ENCODE measurements around the gene EIF4ENIF1.
"Not testable (repeated sequence)": the region's sequence is repeated elsewhere in the genome, so short reads cannot be mapped to it uniquely, and the experiment has no call there.

Gene EIF4ENIF1, protein sequence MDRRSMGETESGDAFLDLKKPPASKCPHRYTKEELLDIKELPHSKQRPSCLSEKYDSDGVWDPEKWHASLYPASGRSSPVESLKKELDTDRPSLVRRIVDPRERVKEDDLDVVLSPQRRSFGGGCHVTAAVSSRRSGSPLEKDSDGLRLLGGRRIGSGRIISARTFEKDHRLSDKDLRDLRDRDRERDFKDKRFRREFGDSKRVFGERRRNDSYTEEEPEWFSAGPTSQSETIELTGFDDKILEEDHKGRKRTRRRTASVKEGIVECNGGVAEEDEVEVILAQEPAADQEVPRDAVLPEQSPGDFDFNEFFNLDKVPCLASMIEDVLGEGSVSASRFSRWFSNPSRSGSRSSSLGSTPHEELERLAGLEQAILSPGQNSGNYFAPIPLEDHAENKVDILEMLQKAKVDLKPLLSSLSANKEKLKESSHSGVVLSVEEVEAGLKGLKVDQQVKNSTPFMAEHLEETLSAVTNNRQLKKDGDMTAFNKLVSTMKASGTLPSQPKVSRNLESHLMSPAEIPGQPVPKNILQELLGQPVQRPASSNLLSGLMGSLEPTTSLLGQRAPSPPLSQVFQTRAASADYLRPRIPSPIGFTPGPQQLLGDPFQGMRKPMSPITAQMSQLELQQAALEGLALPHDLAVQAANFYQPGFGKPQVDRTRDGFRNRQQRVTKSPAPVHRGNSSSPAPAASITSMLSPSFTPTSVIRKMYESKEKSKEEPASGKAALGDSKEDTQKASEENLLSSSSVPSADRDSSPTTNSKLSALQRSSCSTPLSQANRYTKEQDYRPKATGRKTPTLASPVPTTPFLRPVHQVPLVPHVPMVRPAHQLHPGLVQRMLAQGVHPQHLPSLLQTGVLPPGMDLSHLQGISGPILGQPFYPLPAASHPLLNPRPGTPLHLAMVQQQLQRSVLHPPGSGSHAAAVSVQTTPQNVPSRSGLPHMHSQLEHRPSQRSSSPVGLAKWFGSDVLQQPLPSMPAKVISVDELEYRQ

DNA sequence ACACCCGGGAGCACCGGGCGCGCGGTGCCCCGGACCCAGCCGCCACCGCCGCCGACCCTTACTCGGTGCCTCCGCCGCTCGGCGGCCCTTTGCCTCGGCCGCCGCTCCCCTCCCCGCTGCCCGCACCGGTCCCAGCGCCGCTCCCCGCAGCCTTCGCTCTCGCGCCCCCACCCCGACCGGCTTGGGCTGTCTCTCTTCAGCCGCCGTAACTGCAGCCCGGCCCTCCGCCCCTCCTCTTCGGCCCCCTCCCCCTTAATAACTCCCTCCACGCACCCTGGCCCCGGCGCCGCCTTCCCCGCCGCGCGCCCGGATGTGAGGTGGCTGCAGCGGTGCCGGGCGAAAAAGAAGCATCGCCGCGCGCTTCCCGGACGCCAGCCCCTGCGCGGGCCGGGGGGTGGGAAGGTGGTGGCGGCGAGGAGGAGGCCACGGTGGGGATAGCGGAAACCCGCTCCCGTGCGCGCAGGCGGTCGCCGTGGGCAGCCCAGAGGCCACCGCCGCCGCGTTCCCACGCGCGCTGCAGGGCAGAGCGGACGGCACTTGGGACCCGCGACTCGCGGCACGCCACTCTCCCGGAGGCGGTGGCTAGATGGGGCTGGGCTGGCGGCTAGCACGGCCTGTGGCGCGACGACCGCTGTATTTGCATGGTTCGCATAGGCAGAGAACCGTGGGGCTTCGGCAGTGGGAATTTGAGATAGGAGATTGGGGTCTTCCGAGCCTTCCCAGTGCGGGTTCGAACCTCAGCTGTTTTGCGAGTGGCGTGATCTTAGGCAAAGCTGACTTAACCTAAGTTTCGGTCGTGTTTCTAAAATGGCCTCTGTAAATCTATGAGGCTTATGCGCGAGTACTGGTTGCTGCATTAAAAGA is at the start of gene EIF4ENIF1:
EIF4ENIF1 (minus strand) TSS at position 211 of the 864 bp plus-strand sequence. CDS start 1,124 bp downstream, outside the sequence.
- Histone ChIP-seq H3K4me3 (ENCODE audit: low read depth, low read length) (peak within 1 kb of the TSS; percentile 81), H3K9ac (ENCODE audit: low read length) (peak within 1 kb of the TSS; percentile 96), H3K36me3 (ENCODE audit: control insufficient read depth, insufficient read depth, low read length) (peaks cover 25% of the 10 kb centered on the region), H3K27ac (ENCODE audit: low read depth, low read length) (peak within 1 kb of the TSS; percentile 83; the same call in 1 of the 2 replicates), H3K9me3 (ENCODE audit: control insufficient read depth, insufficient read depth, low read depth, low read length) (no peaks in the 10 kb centered on the region), H3K4me1 (ENCODE audit: control insufficient read depth, insufficient read depth, low read length) (peaks cover 14% of the 10 kb centered on the region), H3K27me3 (ENCODE audit: control insufficient read depth, insufficient read depth, low read length) (no peaks in the 10 kb centered on the region)

DNA sequence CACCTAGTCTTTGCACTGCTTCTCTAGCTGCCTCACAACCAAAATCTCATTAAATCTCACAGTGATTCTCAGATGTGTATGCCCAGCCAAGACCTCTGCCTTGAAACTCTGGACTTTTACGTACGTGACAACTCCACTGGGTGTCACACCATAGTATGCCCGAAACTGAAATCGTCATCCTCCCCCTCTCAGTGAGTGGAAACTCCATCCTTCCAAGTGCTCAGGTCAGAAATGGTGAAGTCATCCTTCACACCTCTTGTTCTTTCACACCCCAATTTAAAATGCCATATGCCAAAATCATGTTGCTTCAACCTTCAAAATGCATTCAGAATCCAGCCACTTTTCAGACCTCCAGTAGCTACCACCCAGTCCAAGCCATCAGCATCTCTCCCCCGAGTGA is 49.2 kb upstream of the EIF4ENIF1 start:
- no peak overlapping the region for H3K9ac ChIP-seq (ENCODE audit: low read length)
- H3K4me3 ChIP-seq (ENCODE audit: low read depth, low read length): no peak overlapping the region
- no peaks in the 10 kb centered on the region for H3K27me3 ChIP-seq (ENCODE audit: control insufficient read depth, insufficient read depth, low read length)
- no peaks in the 10 kb centered on the region for H3K4me1 ChIP-seq (ENCODE audit: control insufficient read depth, insufficient read depth, low read length)
- H3K27ac ChIP-seq (ENCODE audit: low read depth, low read length): no peak overlapping the region
- H3K36me3 ChIP-seq (ENCODE audit: control insufficient read depth, insufficient read depth, low read length): no peaks in the 10 kb centered on the region; the same call in 1 of the 2 replicates
- no peaks in the 10 kb centered on the region for H3K9me3 ChIP-seq (ENCODE audit: control insufficient read depth, insufficient read depth, low read depth, low read length)

DNA sequence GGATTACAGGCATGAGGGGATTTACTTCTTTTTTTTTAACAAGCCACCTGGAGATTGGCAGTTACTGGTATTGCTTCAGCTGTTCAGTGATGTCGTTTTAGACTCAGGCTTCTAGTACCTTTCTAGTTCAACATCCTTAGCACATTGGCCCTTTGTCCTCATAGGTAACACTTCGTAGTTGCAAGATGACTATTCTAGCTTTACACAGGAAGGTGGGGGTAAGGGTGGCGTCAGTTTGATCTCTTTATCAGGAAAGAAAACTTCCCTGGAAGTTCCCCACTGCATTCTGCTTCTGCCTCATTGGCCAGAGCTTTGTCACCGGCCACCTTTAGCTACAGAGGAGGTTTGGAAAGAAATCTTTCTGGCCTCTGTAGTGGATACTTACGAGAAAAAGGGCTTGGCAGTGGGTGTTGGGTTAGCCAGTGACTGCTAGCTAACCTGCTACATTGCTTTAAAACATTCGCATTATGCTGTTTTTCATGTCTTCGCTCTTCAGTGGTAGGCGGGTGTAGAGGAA is 47.4 kb upstream of the EIF4ENIF1 start:
- Histone ChIP-seq H3K36me3 (ENCODE audit: control insufficient read depth, insufficient read depth, low read length) (no peaks in the 10 kb centered on the region; the same call in 1 of the 2 replicates), H3K27me3 (ENCODE audit: control insufficient read depth, insufficient read depth, low read length) (no peaks in the 10 kb centered on the region), H3K9ac (ENCODE audit: low read length) (no peak overlapping the region), H3K4me3 (ENCODE audit: low read depth, low read length) (no peak overlapping the region), H3K4me1 (ENCODE audit: control insufficient read depth, insufficient read depth, low read length) (no peaks in the 10 kb centered on the region), H3K9me3 (ENCODE audit: control insufficient read depth, insufficient read depth, low read depth, low read length) (no peaks in the 10 kb centered on the region), H3K27ac (ENCODE audit: low read depth, low read length) (no peak overlapping the region)

DNA sequence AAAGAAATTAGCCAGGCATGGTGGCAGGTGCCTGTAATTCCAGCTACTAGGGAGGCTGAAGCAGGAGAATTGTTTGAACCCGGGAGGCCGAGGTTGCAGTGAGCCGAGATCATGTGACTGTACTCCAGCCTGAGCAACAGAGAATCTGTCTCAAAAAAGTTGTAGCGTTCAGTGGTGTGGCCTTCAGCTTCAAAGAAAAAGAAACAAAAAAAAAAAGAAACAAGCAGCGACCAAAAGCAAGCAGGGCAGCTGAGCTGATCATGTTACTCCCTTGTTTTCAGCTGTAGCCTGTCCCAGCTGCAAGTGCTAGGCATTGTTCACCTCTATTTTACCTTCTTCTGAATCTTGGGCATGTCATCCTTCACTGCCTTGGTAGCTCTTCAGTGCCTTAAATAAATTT is 43.7 kb upstream of the EIF4ENIF1 start:
- no peak overlapping the region for H3K27ac ChIP-seq (ENCODE audit: low read depth, low read length)
- H3K4me3 ChIP-seq (ENCODE audit: low read depth, low read length): no peak overlapping the region
- H3K36me3 ChIP-seq (ENCODE audit: control insufficient read depth, insufficient read depth, low read length): no peaks in the 10 kb centered on the region

DNA sequence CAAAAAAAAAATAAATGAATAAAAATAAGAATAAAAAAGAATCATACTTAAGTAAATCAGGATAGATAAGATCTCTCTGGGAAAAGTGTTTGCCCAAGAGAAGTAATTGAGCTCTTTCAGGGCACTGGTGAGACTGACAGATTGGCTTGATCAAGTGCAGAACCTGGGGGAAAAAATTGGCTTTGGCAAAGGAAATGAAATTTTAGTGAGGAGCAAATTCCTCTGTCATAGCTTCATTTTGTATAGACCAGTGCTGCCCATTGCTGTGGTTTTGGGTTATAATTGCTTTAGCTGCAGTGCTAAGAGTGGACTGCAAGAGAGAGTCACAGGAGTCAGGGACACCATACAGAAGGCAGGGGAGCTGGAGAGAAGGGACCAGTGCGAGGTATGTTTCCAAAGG is 42.4 kb upstream of the EIF4ENIF1 start:
- Histone ChIP-seq H3K9ac (ENCODE audit: low read length) (no peak overlapping the region), H3K36me3 (ENCODE audit: control insufficient read depth, insufficient read depth, low read length) (no peaks in the 10 kb centered on the region), H3K27ac (ENCODE audit: low read depth, low read length) (no peak overlapping the region)

More for the DNA sequence above, 43.7 kb upstream of the EIF4ENIF1 start:
- Histone ChIP-seq H3K4me1 (ENCODE audit: control insufficient read depth, insufficient read depth, low read length) (no peaks in the 10 kb centered on the region), H3K27me3 (ENCODE audit: control insufficient read depth, insufficient read depth, low read length) (no peaks in the 10 kb centered on the region), H3K9ac (ENCODE audit: low read length) (no peak overlapping the region), H3K9me3 (ENCODE audit: control insufficient read depth, insufficient read depth, low read depth, low read length) (no peaks in the 10 kb centered on the region)

DNA sequence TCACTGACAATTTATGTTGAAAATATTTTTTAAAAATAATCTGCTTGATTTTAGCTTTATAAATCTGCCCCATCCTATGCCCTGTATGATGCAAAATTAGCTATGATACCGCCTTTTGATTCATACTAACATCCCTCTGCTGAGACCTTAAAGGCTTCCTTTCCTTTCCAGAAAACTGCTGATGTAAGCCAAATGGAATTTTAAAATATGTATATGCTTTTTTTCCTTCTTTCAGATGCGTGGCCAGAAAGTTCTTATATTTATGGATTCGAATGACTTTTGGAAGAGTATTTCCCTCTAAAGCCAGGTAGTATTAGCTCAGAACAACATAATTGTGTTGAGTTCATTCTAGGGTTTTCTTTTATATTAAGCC is 41.2 kb upstream of the EIF4ENIF1 start:
- Histone ChIP-seq H3K36me3 (ENCODE audit: control insufficient read depth, insufficient read depth, low read length) (no peaks in the 10 kb centered on the region), H3K27ac (ENCODE audit: low read depth, low read length) (no peak overlapping the region)

More for the DNA sequence above, 42.4 kb upstream of the EIF4ENIF1 start:
- Histone ChIP-seq H3K9me3 (ENCODE audit: control insufficient read depth, insufficient read depth, low read depth, low read length) (no peaks in the 10 kb centered on the region), H3K27me3 (ENCODE audit: control insufficient read depth, insufficient read depth, low read length) (no peaks in the 10 kb centered on the region), H3K4me3 (ENCODE audit: low read depth, low read length) (no peak overlapping the region), H3K4me1 (ENCODE audit: control insufficient read depth, insufficient read depth, low read length) (no peaks in the 10 kb centered on the region)

DNA sequence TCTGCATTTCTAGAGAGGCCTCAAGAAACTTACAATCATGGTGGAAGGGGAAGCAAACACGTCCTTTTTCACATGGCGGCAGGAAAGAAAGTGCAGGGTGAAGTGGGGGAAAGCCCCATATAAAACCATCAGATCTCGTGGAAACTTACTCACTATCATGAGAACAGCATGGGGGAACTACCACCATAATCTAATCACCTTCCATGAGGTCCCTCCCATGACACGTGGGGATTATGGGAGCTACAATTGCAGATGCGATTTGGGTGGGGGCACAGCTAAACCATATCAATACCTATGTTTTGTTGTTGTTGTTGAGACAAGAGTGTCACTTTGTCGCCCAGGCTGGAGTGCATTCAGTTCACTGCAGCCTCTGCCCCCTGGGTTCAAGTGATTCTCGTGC is 36.6 kb upstream of the EIF4ENIF1 start:
- H3K9me3 ChIP-seq (ENCODE audit: control insufficient read depth, insufficient read depth, low read depth, low read length): no peaks in the 10 kb centered on the region
- no peak overlapping the region for H3K9ac ChIP-seq (ENCODE audit: low read length)
- H3K27ac ChIP-seq (ENCODE audit: low read depth, low read length): no peak overlapping the region
- H3K4me1 ChIP-seq (ENCODE audit: control insufficient read depth, insufficient read depth, low read length): no peaks in the 10 kb centered on the region
- no peaks in the 10 kb centered on the region for H3K36me3 ChIP-seq (ENCODE audit: control insufficient read depth, insufficient read depth, low read length)
- H3K4me3 ChIP-seq (ENCODE audit: low read depth, low read length): no peak overlapping the region
- no peaks in the 10 kb centered on the region for H3K27me3 ChIP-seq (ENCODE audit: control insufficient read depth, insufficient read depth, low read length)

More for the DNA sequence above, 41.2 kb upstream of the EIF4ENIF1 start:
- no peaks in the 10 kb centered on the region for H3K4me1 ChIP-seq (ENCODE audit: control insufficient read depth, insufficient read depth, low read length)
- no peaks in the 10 kb centered on the region for H3K27me3 ChIP-seq (ENCODE audit: control insufficient read depth, insufficient read depth, low read length)
- no peaks in the 10 kb centered on the region for H3K9me3 ChIP-seq (ENCODE audit: control insufficient read depth, insufficient read depth, low read depth, low read length)
- H3K9ac ChIP-seq (ENCODE audit: low read length): no peak overlapping the region
- no peak overlapping the region for H3K4me3 ChIP-seq (ENCODE audit: low read depth, low read length)

DNA sequence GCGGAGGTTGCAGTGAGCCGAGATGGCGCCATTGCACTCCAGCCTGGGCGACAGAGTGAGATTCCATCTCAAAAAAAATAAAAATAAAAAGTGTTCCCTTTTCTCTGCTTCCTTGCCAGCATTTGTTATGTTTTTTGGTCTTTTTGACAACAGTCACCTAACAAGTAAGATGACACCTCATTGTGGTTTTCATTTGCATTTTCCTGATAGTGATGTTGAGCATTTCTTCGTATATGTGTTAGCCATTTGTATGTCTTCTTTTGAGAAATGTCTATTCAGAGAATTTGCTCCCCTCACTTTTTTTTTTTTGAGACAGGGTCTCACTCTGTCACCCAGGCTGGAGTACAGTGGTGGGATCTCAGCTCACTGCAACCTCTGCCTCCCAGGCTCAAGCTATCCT is 34.5 kb upstream of the EIF4ENIF1 start:
- not testable (repeated sequence) for H3K9ac ChIP-seq (ENCODE audit: low read length); H3K27ac ChIP-seq (ENCODE audit: low read depth, low read length); H3K4me3 ChIP-seq (ENCODE audit: low read depth, low read length); H3K9me3 ChIP-seq (ENCODE audit: control insufficient read depth, insufficient read depth, low read depth, low read length); H3K4me1 ChIP-seq (ENCODE audit: control insufficient read depth, insufficient read depth, low read length); H3K36me3 ChIP-seq (ENCODE audit: control insufficient read depth, insufficient read depth, low read length); H3K27me3 ChIP-seq (ENCODE audit: control insufficient read depth, insufficient read depth, low read length)

DNA sequence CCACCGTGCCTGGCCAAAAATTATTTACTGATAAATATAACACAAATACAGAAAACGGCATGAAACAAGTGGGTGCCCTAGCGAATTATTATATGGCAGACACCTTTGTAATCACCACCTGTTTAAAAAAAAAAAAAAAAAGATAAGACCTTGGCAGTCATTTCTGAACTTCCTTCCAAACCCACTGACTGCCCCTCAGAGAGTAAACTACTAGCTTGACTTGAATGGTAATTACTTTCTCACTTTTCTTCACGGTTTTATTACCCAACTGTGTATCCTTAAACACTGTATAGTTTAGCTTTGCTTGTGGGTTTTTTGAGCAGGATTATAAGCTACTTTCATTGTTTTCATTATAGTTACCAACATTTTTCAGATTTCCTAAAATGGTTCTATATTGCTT is 30.4 kb upstream of the EIF4ENIF1 start:
- no peak overlapping the region for H3K9ac ChIP-seq (ENCODE audit: low read length)
- no peak overlapping the region for H3K4me3 ChIP-seq (ENCODE audit: low read depth, low read length)
- H3K4me1 ChIP-seq (ENCODE audit: control insufficient read depth, insufficient read depth, low read length): 0 out of 2 replicates have a peak, but pooled peaks cover 3% of the 10 kb centered on the region
- H3K27ac ChIP-seq (ENCODE audit: low read depth, low read length): no peak overlapping the region
- H3K9me3 ChIP-seq (ENCODE audit: control insufficient read depth, insufficient read depth, low read depth, low read length): no peaks in the 10 kb centered on the region
- H3K36me3 ChIP-seq (ENCODE audit: control insufficient read depth, insufficient read depth, low read length): no peaks in the 10 kb centered on the region
- H3K27me3 ChIP-seq (ENCODE audit: control insufficient read depth, insufficient read depth, low read length): no peaks in the 10 kb centered on the region

DNA sequence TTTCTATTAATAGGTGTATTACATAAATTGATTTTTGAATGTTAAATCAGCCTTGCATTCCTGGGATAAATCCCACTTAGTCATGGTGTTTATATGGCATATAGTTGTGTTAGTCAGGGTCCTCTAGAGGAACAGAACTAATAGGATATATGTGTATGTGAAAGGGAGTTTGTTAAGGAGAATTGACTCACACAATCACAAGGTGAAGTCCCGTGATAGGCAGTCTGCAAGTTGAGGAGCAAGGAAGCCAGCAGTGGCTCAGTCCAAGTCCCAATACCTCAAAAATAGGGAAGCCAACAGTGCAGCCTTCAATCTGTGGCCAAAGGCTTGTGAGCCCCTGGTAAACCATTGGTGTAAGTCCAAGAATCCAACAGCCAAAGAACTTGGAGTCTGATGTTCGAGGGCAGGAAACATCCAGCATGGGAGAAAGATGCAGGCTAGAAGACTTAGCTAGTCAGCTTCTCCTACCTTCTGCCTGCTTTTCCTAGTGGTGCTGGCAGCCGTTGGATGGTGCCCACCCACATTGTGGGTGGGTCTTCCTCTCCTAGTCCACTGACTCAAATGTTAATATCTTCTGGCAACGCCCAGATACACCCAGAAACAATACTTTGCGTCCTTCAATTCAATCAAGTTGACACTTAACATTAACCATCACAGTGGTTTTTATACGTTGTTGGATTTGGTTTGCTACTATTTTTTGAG is 19.6 kb upstream of the EIF4ENIF1 start:
- Histone ChIP-seq H3K27me3 (ENCODE audit: control insufficient read depth, insufficient read depth, low read length) (no peaks in the 10 kb centered on the region), H3K4me1 (ENCODE audit: control insufficient read depth, insufficient read depth, low read length) (no peaks in the 10 kb centered on the region; the same call in 1 of the 2 replicates), H3K27ac (ENCODE audit: low read depth, low read length) (no peak overlapping the region), H3K36me3 (ENCODE audit: control insufficient read depth, insufficient read depth, low read length) (no peaks in the 10 kb centered on the region; the same call in 1 of the 2 replicates), H3K9ac (ENCODE audit: low read length) (no peak overlapping the region), H3K9me3 (ENCODE audit: control insufficient read depth, insufficient read depth, low read depth, low read length) (no peaks in the 10 kb centered on the region), H3K4me3 (ENCODE audit: low read depth, low read length) (no peak overlapping the region)
